PC-3 (cell line): ENCODE results near the gene DBNDD2. TPM values are rescaled to one million over a fixed set of nuclear protein-coding genes. Genes with fewer than 3 reads are reported as not detected.

ENCODE experiments used
- ATAC-seq: fragments of 200-7000 bp; cut with Tn5 transposase; 2 replicates; pipeline ENCODE4 v1.9.1; 2020; ENCODE audit warnings: mild to moderate bottlenecking, moderate library complexity
- BruUV-seq: library from RNA; stranded (reverse); fragments of 400-500 nt; replicated peaks from 2 replicates; lab custom pipeline; 2021; lab: Mats Ljungman, UMichigan
- CTCF ChIA-PET: fragments of 300-600 bp; sonication (Branson Sonifier 250); formaldehyde crosslinking; loops from one replicate; lab custom pipeline; 2022; ENCODE audit warnings: antibody characterized with exemption; lab: Charles Lee
- POLR2A ChIA-PET: fragments of 300-600 bp; sonication (Branson Sonifier 250); formaldehyde crosslinking; loops from one replicate; lab custom pipeline; 2022; ENCODE audit warnings: antibody characterized with exemption; ENCODE audit not compliant: unreplicated experiment; lab: Charles Lee
- DNase-seq: peaks from one replicate; pipeline ENCODE4 v3.0.0-alpha.2; 2015
- H2AFZ ChIP-seq: fragments of 300-600 bp; sonication (generic); 2 replicates; pipeline ENCODE4 v1.6.0; 2016; ENCODE audit warnings: antibody characterized with exemption, low read length
- H3F3A ChIP-seq: fragments of 300-600 bp; sonication (generic); one replicate; pipeline ENCODE4 v1.6.0; 2017; ENCODE audit warnings: antibody characterized with exemption, low read length, control low read depth, mild to moderate bottlenecking; ENCODE audit not compliant: unreplicated experiment
- H3K27ac ChIP-seq: fragments of 300-600 bp; sonication (generic); 2 replicates; pipeline ENCODE4 v1.5.1; 2016; ENCODE audit warnings: mild to moderate bottlenecking, low read length
- H3K27me3 ChIP-seq: fragments of 300-600 bp; sonication (generic); 2 replicates; pipeline ENCODE4 v1.6.1; 2016; ENCODE audit warnings: low read length, mixed read lengths
- H3K36me3 ChIP-seq: fragments of 300-600 bp; sonication (generic); 2 replicates; pipeline ENCODE4 v1.6.1; 2016; ENCODE audit warnings: low read depth, mixed run types, low read length, mixed read lengths
- H3K4me1 ChIP-seq: fragments of 300-600 bp; sonication (generic); 2 replicates; pipeline ENCODE4 v1.5.1; 2016; ENCODE audit warnings: low read length; ENCODE audit not compliant: insufficient read depth
- H3K4me2 ChIP-seq: fragments of 300-600 bp; sonication (generic); 2 replicates; pipeline ENCODE4 v1.6.0; 2016; ENCODE audit warnings: low read length
- H3K4me3 ChIP-seq: fragments of 300-600 bp; sonication (generic); 2 replicates; pipeline ENCODE4 v1.5.1; 2016; ENCODE audit warnings: mild to moderate bottlenecking, low read length, mixed read lengths
- H3K79me2 ChIP-seq: fragments of 300-600 bp; sonication (generic); 2 replicates; pipeline ENCODE4 v1.6.1; 2017; ENCODE audit warnings: low read length, mixed read lengths
- H3K9ac ChIP-seq: fragments of 300-600 bp; sonication (generic); 2 replicates; pipeline ENCODE4 v1.6.0; 2016; ENCODE audit warnings: mild to moderate bottlenecking, low read length
- H3K9me2 ChIP-seq: fragments of 300-600 bp; sonication (generic); replicated peaks from 2 replicates; pipeline ENCODE4 v1.6.1; 2016; ENCODE audit warnings: mixed run types, low read length, mixed read lengths
- H3K9me3 ChIP-seq: fragments of 300-600 bp; sonication (generic); 2 replicates; pipeline ENCODE4 v1.6.1; 2016; ENCODE audit warnings: low read length, mixed read lengths
- H4K20me1 ChIP-seq: fragments of 300-600 bp; sonication (generic); 2 replicates; pipeline ENCODE4 v1.6.1; 2016; ENCODE audit warnings: low read length, mixed read lengths
- EZH2 ChIP-seq: fragments of 300-600 bp; sonication (generic); IDR thresholded peaks from one replicate; pipeline ENCODE4 v1.6.1; 2017; ENCODE audit warnings: antibody characterized with exemption, mild to moderate bottlenecking, low read length; ENCODE audit not compliant: unreplicated experiment
- EZH2phosphoT487 ChIP-seq: fragments of 300-600 bp; sonication (generic); IDR thresholded peaks from 2 replicates; pipeline ENCODE4 v1.6.1; 2018; ENCODE audit warnings: mild to moderate bottlenecking, antibody characterized with exemption, low read length, borderline replicate concordance
- intact Hi-C: fragments of 100-400 bp; cut with micrococcal nuclease; formaldehyde crosslinking; loops from 2 replicates; pipeline ENCODE4 v1.9.0; 2023
- total RNA-seq: library from RNA; depleted of rRNA; stranded (reverse); fragments of >200 nt; gene quantifications from 2 replicates; pipeline ENCODE4 v1.2.3, GENCODE V29; 2014
- TF ChIP-seq, protein P1 (sequence below): fragments of 300-600 bp; sonication (generic); conservative IDR thresholded peaks from 2 replicates; pipeline ENCODE4 v1.5.1; 2017; ENCODE audit warnings: antibody characterized with exemption, low read depth, mild to moderate bottlenecking, low read length

DBNDD2 gene
- total RNA-seq, 1 experiment from 2014 or later: 8.5 TPM

- Histone ChIP-seq H3K4me2 (no peak overlapping the region), H2AFZ (no peak overlapping the region), H3K36me3 (no peaks in the 10 kb centered on the region), H3K4me1 (peaks cover 8% of the 10 kb centered on the region), H3K9me2 (no peaks in the 10 kb centered on the region), H3K27ac (no peak overlapping the region), H3K9ac (no peak overlapping the region), H3K4me3 (no peak overlapping the region), H4K20me1 (no peaks in the 10 kb centered on the region), H3K9me3 (no peaks in the 10 kb centered on the region), H3K79me2 (no peaks in the 10 kb centered on the region), H3K27me3 (no peaks in the 10 kb centered on the region), H3F3A (no peaks in the 10 kb centered on the region)
- no peak for ATAC-seq
- intact Hi-C loops: no loop called here
- CTCF ChIA-PET: no interaction called here
- POLR2A ChIA-PET: no interaction called here
- DNase-seq: no peak
- BruUV-seq: no TSS peak
- TF ChIP-seq EZH2: no peak
- TF ChIP-seq, protein P1, sequence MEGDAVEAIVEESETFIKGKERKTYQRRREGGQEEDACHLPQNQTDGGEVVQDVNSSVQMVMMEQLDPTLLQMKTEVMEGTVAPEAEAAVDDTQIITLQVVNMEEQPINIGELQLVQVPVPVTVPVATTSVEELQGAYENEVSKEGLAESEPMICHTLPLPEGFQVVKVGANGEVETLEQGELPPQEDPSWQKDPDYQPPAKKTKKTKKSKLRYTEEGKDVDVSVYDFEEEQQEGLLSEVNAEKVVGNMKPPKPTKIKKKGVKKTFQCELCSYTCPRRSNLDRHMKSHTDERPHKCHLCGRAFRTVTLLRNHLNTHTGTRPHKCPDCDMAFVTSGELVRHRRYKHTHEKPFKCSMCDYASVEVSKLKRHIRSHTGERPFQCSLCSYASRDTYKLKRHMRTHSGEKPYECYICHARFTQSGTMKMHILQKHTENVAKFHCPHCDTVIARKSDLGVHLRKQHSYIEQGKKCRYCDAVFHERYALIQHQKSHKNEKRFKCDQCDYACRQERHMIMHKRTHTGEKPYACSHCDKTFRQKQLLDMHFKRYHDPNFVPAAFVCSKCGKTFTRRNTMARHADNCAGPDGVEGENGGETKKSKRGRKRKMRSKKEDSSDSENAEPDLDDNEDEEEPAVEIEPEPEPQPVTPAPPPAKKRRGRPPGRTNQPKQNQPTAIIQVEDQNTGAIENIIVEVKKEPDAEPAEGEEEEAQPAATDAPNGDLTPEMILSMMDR: no peak
- no peak for TF ChIP-seq EZH2phosphoT487
These were observed 16.5 kb upstream of the DBNDD2 start for GRCh38 chr20:45391559-45391958.

- no peaks in the 10 kb centered on the region for H3F3A ChIP-seq
- no peak for TF ChIP-seq EZH2
- TF ChIP-seq, protein P1: peak; percentile 57
- no peak overlapping the region for H3K9ac ChIP-seq
- H3K4me1 ChIP-seq: peaks cover 8% of the 10 kb centered on the region
- no peak overlapping the region for H3K27ac ChIP-seq
- no peaks in the 10 kb centered on the region for H4K20me1 ChIP-seq
- ATAC-seq (peak; percentile 82), DNase-seq (peak; percentile 46)
- H3K27me3 ChIP-seq: no peaks in the 10 kb centered on the region
- BruUV-seq: no TSS peak
- H3K9me3 ChIP-seq: no peaks in the 10 kb centered on the region
- CTCF ChIA-PET: interaction anchor here (0.6 to 1.5 kb wide), 6 partner anchors 18 to 378 kb away, joined by 3 to 25 read pairs (median 5); partner anchors contain the start of gene SYS1
- H3K9me2 ChIP-seq: no peaks in the 10 kb centered on the region
- no peak overlapping the region for H2AFZ ChIP-seq
- H3K79me2 ChIP-seq: no peaks in the 10 kb centered on the region
- H3K4me3 ChIP-seq: no peak overlapping the region
- H3K36me3 ChIP-seq: no peaks in the 10 kb centered on the region
- intact Hi-C loops: loop anchor here (1.0 kb wide), 1 partner anchor 45 kb away; no protein-coding TSS in a partner anchor
- POLR2A ChIA-PET: interaction anchor here (0.6 to 0.7 kb wide), 2 partner anchors 47 to 54 kb away, joined by 3 to 31 read pairs; no protein-coding TSS in a partner anchor
- no peak overlapping the region for H3K4me2 ChIP-seq
These were observed 15.4 kb upstream of the DBNDD2 start for GRCh38 chr20:45392733-45393132.

DNA sequence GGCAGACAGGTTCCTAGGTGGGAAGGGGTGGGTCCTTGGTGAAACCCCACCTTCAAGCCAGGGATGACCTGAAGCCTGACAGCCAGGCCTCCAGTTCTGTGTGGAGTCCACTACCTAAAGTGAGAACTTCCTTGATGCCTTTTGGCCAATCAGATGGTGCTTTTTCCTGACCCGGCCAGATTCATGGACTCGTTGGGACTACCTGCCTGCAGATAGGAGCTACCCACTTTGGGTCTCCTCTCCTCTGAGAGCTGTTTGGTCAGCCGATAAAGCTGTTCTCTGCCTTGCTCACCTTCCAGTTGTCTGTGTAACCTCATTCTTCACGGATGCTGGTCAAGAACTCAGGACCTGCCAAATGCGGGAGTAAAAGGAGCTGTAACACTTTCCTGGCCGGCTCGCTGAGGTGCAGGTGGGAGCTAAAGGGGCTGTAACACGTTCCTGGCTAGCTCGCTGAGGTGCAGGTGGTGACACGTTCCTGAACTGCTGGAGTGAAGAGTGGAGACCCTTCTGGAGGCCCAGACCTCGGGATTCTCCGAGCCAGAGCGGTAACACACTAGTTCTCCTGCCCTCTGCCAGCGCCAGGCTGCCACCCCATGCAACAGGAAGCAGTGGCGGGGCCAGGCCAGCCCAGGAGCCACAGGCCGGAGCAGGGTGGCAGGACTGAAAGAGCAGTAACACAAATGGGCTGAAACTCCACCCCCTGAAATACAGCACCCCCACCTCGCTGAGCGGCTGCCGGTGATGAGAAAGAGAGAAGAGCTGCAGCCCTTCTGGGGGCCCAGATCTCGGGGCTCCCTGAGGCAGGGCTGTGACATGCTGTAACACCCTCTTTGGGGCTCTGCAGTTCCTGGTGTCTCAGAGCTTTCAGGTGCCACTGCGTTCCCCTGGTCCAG is 13.6 kb upstream of the DBNDD2 start:
- Histone ChIP-seq H3K27me3 (no peaks in the 10 kb centered on the region), H2AFZ (no peak overlapping the region), H3K4me1 (no peaks in the 10 kb centered on the region), H3K4me3 (no peak overlapping the region), H3K9me2 (no peaks in the 10 kb centered on the region), H3K79me2 (no peaks in the 10 kb centered on the region), H3K4me2 (no peak overlapping the region), H3F3A (no peaks in the 10 kb centered on the region), H3K27ac (no peak overlapping the region), H3K9ac (no peak overlapping the region), H4K20me1 (no peaks in the 10 kb centered on the region), H3K9me3 (peaks cover 9% of the 10 kb centered on the region), H3K36me3 (peaks cover 2% of the 10 kb centered on the region; the same call in 1 of the 2 replicates)
- no peak for ATAC-seq
- DNase-seq: no peak
- no peak for TF ChIP-seq EZH2
- no peak for TF ChIP-seq EZH2phosphoT487
- TF ChIP-seq, protein P1: no peak
- no TSS peak for BruUV-seq
- intact Hi-C loops: no loop called here
- CTCF ChIA-PET: no interaction called here
- POLR2A ChIA-PET: no interaction called here
